HEK293 (cell line): ENCODE measurements around the gene CACNA1C.

ENCODE experiments used
- CTCF ChIA-PET: fragments of 350-600 bp; formaldehyde crosslinking; extraction: SDS; loops from one replicate; lab custom pipeline; 2021; ENCODE audit warnings: antibody characterized with exemption; lab: Yijun Ruan, JAX
- POLR2A ChIA-PET: fragments of 300-600 bp; formaldehyde crosslinking; extraction: SDS; loops from one replicate; lab custom pipeline; 2020; ENCODE audit warnings: antibody characterized with exemption, inconsistent platforms; lab: Yijun Ruan, JAX
- H3K27ac ChIP-seq: fragments of 200-500 bp; sonication (Bioruptor generic); 2 replicates; pipeline ENCODE4 v1.5.1; 2014; ENCODE audit warnings: low read depth, low read length, control low read depth, inconsistent platforms; ENCODE audit errors: extremely low read depth
- H3K36me3 ChIP-seq, 2 experiments: fragments of 200-500 bp in 1 of 2; sonication (Bioruptor generic) in 1 of 2; 1 replicate in 1 of 2; 2 replicates in 1 of 2; pipeline ENCODE4 v1.5.1; 2014 to 2017; ENCODE audit warnings: inconsistent platforms in 2 of 2, low read length in 2 of 2; ENCODE audit not compliant: control insufficient read depth in 2 of 2, insufficient read depth in 1 of 2
- H3K4me1 ChIP-seq: fragments of 200-500 bp; sonication (Bioruptor generic); 2 replicates; pipeline ENCODE4 v1.5.1; 2014; ENCODE audit warnings: mild to moderate bottlenecking, low read length, inconsistent platforms; ENCODE audit not compliant: control insufficient read depth, insufficient read depth
- H3K4me3 ChIP-seq: 2 replicates; pipeline ENCODE4 v1.5.1; 2011; ENCODE audit warnings: low read depth, mild to moderate bottlenecking, control low read depth, low read length, moderate library complexity
- H3K9me3 ChIP-seq: fragments of 200-500 bp; sonication (Bioruptor generic); 2 replicates; pipeline ENCODE4 v1.5.1; 2014; ENCODE audit warnings: low read depth, low read length, inconsistent platforms; ENCODE audit not compliant: control insufficient read depth, insufficient read depth
- BCL11A ChIP-seq: fragments of 450-650 bp; formaldehyde crosslinking; IDR thresholded peaks from 2 replicates; pipeline ENCODE4 v1.5.1; 2016; ENCODE audit warnings: low read depth, missing biosample characterization, missing genetic modification characterization
- SP7 ChIP-seq: fragments of 450-650 bp; formaldehyde crosslinking; IDR thresholded peaks from 2 replicates; pipeline ENCODE4 v1.5.1; 2016; ENCODE audit warnings: missing biosample characterization, missing genetic modification characterization
- ZNF121 ChIP-seq: fragments of 450-650 bp; formaldehyde crosslinking; IDR thresholded peaks from 2 replicates; pipeline ENCODE4 v1.5.1; 2016; ENCODE audit warnings: missing biosample characterization, missing genetic modification characterization
- ZNF133 ChIP-seq: fragments of 450-650 bp; formaldehyde crosslinking; IDR thresholded peaks from 2 replicates; pipeline ENCODE4 v1.5.1; 2016; ENCODE audit warnings: missing biosample characterization, missing genetic modification characterization
- ZNF214 ChIP-seq: fragments of 450-650 bp; formaldehyde crosslinking; IDR thresholded peaks from 2 replicates; pipeline ENCODE4 v1.5.1; 2017; ENCODE audit warnings: missing biosample characterization, mild to moderate bottlenecking, missing genetic modification characterization, borderline replicate concordance
- ZNF24 ChIP-seq: fragments of 450-650 bp; formaldehyde crosslinking; IDR thresholded peaks from 2 replicates; pipeline ENCODE4 v1.5.1; 2016; ENCODE audit warnings: missing biosample characterization, missing genetic modification characterization
- ZNF324 ChIP-seq: fragments of 450-650 bp; formaldehyde crosslinking; IDR thresholded peaks from 2 replicates; pipeline ENCODE4 v1.5.1; 2016; ENCODE audit warnings: missing biosample characterization, missing genetic modification characterization
- ZNF391 ChIP-seq: fragments of 450-650 bp; formaldehyde crosslinking; IDR thresholded peaks from 2 replicates; pipeline ENCODE4 v1.5.1; 2016; ENCODE audit warnings: low read depth, missing biosample characterization, missing genetic modification characterization, borderline replicate concordance
- ZNF394 ChIP-seq: fragments of 450-650 bp; formaldehyde crosslinking; IDR thresholded peaks from 2 replicates; pipeline ENCODE4 v1.5.1; 2016; ENCODE audit warnings: missing biosample characterization, missing genetic modification characterization, mild to moderate bottlenecking, moderate library complexity, borderline replicate concordance
- ZNF433 ChIP-seq: fragments of 450-650 bp; formaldehyde crosslinking; IDR thresholded peaks from 2 replicates; pipeline ENCODE4 v1.5.1; 2016; ENCODE audit warnings: missing biosample characterization, missing genetic modification characterization, low read depth
- ZNF624 ChIP-seq: fragments of 450-650 bp; formaldehyde crosslinking; IDR thresholded peaks from 2 replicates; pipeline ENCODE4 v1.5.1; 2017; ENCODE audit warnings: missing biosample characterization, missing genetic modification characterization
- ZNF639 ChIP-seq: fragments of 450-650 bp; formaldehyde crosslinking; IDR thresholded peaks from 2 replicates; pipeline ENCODE4 v1.5.1; 2016; ENCODE audit warnings: missing biosample characterization, missing genetic modification characterization
- TF ChIP-seq, protein P1 (sequence below): fragments of 450-650 bp; formaldehyde crosslinking; IDR thresholded peaks from 2 replicates; pipeline ENCODE4 v1.5.1; 2016; ENCODE audit warnings: missing biosample characterization, missing genetic modification characterization
- TF ChIP-seq, protein P2 (sequence below): fragments of 450-650 bp; IDR thresholded peaks from 2 replicates; pipeline ENCODE4 v1.5.1; 2018; ENCODE audit warnings: missing biosample characterization, mild to moderate bottlenecking, missing genetic modification characterization
- TF ChIP-seq, protein P3 (sequence below): fragments of 450-650 bp; formaldehyde crosslinking; IDR thresholded peaks from 2 replicates; pipeline ENCODE4 v1.5.1; 2017; ENCODE audit warnings: missing biosample characterization, missing genetic modification characterization

The CACNA1C gene

DNA sequence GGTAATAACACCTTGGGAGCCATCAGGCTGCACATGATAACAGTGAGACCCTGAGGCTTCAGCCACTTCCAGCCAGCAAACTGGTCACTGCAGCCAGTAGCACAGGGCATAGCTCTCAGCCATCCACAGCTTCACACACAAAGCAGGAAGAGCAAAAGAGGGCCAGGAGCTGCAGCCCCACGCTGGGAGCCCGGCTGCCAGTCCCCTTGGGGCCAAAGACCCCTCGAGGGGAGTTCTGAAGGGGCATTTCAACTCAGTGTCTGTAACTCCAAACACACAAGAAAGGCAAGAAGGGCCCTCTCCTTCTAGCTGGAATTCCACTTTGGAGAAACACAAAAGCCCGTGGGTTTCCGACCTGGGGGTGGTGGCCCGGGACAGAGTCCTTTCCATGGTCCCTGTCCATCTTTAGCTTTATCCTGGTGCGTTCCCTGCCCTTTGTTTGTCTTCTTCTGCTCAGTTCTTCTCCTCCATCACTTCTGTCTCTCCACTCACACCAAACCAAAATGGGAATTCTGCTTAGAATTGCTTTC is 590.2 kb downstream of the CACNA1C start:
- ChIA-PET POLR2A (no interaction called here), CTCF (interaction anchor here (0.6 kb wide), 2 partner anchors 66 to 353 kb away, joined by 3 read pairs; no protein-coding TSS in a partner anchor)
- no peak overlapping the region for H3K4me3 ChIP-seq
- no peak for TF ChIP-seq ZNF391 (tag by site-specific recombination)
- TF ChIP-seq ZNF624 (tag by site-specific recombination) = no peak
- no peak for TF ChIP-seq ZNF433 (tag by site-specific recombination)
- no peak for TF ChIP-seq ZNF214 (tag by site-specific recombination)
- no peak for TF ChIP-seq ZNF121 (tag by site-specific recombination)
- TF ChIP-seq, protein P1, sequence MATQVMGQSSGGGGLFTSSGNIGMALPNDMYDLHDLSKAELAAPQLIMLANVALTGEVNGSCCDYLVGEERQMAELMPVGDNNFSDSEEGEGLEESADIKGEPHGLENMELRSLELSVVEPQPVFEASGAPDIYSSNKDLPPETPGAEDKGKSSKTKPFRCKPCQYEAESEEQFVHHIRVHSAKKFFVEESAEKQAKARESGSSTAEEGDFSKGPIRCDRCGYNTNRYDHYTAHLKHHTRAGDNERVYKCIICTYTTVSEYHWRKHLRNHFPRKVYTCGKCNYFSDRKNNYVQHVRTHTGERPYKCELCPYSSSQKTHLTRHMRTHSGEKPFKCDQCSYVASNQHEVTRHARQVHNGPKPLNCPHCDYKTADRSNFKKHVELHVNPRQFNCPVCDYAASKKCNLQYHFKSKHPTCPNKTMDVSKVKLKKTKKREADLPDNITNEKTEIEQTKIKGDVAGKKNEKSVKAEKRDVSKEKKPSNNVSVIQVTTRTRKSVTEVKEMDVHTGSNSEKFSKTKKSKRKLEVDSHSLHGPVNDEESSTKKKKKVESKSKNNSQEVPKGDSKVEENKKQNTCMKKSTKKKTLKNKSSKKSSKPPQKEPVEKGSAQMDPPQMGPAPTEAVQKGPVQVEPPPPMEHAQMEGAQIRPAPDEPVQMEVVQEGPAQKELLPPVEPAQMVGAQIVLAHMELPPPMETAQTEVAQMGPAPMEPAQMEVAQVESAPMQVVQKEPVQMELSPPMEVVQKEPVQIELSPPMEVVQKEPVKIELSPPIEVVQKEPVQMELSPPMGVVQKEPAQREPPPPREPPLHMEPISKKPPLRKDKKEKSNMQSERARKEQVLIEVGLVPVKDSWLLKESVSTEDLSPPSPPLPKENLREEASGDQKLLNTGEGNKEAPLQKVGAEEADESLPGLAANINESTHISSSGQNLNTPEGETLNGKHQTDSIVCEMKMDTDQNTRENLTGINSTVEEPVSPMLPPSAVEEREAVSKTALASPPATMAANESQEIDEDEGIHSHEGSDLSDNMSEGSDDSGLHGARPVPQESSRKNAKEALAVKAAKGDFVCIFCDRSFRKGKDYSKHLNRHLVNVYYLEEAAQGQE = no peak
- no peak for TF ChIP-seq ZNF324 (tag by site-specific recombination)
- TF ChIP-seq BCL11A = no peak
- TF ChIP-seq, protein P2, sequence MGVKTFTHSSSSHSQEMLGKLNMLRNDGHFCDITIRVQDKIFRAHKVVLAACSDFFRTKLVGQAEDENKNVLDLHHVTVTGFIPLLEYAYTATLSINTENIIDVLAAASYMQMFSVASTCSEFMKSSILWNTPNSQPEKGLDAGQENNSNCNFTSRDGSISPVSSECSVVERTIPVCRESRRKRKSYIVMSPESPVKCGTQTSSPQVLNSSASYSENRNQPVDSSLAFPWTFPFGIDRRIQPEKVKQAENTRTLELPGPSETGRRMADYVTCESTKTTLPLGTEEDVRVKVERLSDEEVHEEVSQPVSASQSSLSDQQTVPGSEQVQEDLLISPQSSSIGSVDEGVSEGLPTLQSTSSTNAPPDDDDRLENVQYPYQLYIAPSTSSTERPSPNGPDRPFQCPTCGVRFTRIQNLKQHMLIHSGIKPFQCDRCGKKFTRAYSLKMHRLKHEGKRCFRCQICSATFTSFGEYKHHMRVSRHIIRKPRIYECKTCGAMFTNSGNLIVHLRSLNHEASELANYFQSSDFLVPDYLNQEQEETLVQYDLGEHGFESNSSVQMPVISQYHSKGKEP (tag by site-specific recombination) = no peak
- TF ChIP-seq ZNF394 = no peak
- TF ChIP-seq ZNF24 (tag by site-specific recombination) = no peak
- no peak for TF ChIP-seq ZNF133 (tag by site-specific recombination)
- no peak for TF ChIP-seq ZNF639
- no peaks in the 10 kb centered on the region for H3K36me3 ChIP-seq
- no peaks in the 10 kb centered on the region for H3K9me3 ChIP-seq
- no peak overlapping the region for H3K27ac ChIP-seq
- H3K4me1 ChIP-seq = no peaks in the 10 kb centered on the region; the same call in 1 of the 2 replicates

DNA sequence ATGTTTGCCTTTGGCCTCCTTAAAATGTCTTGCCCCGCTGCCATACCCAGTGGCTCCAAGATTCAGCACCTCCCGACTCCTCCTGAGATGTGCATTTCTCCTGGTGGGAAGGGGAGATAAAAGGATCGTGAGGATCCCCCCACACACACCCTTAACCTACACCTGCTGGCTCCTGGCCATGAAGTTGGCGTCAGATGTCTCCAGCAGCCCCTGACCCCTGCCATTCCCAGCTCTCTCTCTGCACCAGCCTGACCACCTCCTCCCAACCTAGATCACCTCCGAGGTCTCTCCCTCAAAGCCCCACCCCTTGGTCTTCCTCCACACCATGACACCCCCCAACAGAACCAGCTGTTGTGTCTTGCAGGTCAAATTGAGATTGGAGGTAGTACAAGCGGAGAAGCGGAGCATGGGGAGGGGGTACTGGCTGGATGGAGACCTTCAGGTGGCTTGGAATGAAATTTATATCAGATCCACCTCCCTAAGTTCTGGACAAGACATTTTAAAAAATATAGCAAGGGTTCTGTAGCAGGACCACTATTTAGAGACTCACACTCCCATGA is 590.9 kb downstream of the CACNA1C start:
- ChIA-PET POLR2A (no interaction called here), CTCF (interaction anchor here (0.7 kb wide), 1 partner anchor 15 kb away, joined by 3 read pairs; no protein-coding TSS in a partner anchor)
- H3K27ac ChIP-seq = no peak overlapping the region
- no peak overlapping the region for H3K4me3 ChIP-seq
- TF ChIP-seq SP7 (tag by site-specific recombination) = no peak
- TF ChIP-seq, protein P3, sequence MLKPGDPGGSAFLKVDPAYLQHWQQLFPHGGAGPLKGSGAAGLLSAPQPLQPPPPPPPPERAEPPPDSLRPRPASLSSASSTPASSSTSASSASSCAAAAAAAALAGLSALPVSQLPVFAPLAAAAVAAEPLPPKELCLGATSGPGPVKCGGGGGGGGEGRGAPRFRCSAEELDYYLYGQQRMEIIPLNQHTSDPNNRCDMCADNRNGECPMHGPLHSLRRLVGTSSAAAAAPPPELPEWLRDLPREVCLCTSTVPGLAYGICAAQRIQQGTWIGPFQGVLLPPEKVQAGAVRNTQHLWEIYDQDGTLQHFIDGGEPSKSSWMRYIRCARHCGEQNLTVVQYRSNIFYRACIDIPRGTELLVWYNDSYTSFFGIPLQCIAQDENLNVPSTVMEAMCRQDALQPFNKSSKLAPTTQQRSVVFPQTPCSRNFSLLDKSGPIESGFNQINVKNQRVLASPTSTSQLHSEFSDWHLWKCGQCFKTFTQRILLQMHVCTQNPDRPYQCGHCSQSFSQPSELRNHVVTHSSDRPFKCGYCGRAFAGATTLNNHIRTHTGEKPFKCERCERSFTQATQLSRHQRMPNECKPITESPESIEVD (tag by site-specific recombination) = no peak
- no peaks in the 10 kb centered on the region for H3K9me3 ChIP-seq
- H3K4me1 ChIP-seq = no peaks in the 10 kb centered on the region; the same call in 1 of the 2 replicates
- H3K36me3 ChIP-seq = no peaks in the 10 kb centered on the region
